Gastroesophageal sphincter (tissue), 4 donors: ENCODE results near the gene NPRL2. TPM values are rescaled to one million over a fixed set of nuclear protein-coding genes. Genes with fewer than 3 reads are reported as not detected.
A peak's percentile ranks its signal among the peaks of the same experiment; 100 is the strongest.

Source experiments
- ATAC-seq: fragments of 150-250 bp; one replicate; pipeline ENCODE4 v1.9.1; 2016; ENCODE audit warnings: mild to moderate bottlenecking, moderate library complexity
- H3K27ac ChIP-seq, 4 donors: fragments of 200-600 bp; sonication (generic) in 3 of 4; 1 replicate in 3 of 4; 2 replicates in 1 of 4; pipeline ENCODE4 v1.5.1; 2016 to 2019
- H3K27me3 ChIP-seq: fragments of 200-600 bp; sonication (generic); one replicate; pipeline ENCODE4 v1.5.1; 2019
- H3K36me3 ChIP-seq, 2 donors: fragments of 200-600 bp; sonication (generic); one replicate each; pipeline ENCODE4 v1.5.1; 2019; ENCODE audit warnings: control low read depth in 1 of 2
- H3K4me1 ChIP-seq, 3 donors: fragments of 200-600 bp; sonication (generic); 1 replicate in 2 of 3; 2 replicates in 1 of 3; pipeline ENCODE4 v1.5.1; 2016 to 2019; ENCODE audit warnings: control low read depth in 2 of 3
- H3K4me3 ChIP-seq, 2 donors: fragments of 200-600 bp; sonication (generic); one replicate each; pipeline ENCODE4 v1.5.1; 2019; ENCODE audit warnings: mild to moderate bottlenecking in 1 of 2, moderate library complexity in 1 of 2
- H3K9me3 ChIP-seq, 3 donors: fragments of 200-600 bp; sonication (generic); one replicate each; pipeline ENCODE4 v1.5.1; 2017 to 2019; ENCODE audit warnings: control low read depth in 2 of 3
- CTCF ChIP-seq, 4 experiments: fragments of 200-600 bp in 2 of 4; fragments of 450-650 bp in 2 of 4; sonication (generic) in 1 of 4; IDR thresholded peaks; one replicate each; pipeline ENCODE4 v1.5.1; 2017 to 2019; ENCODE audit warnings: antibody characterized with exemption in 4 of 4, mild to moderate bottlenecking in 2 of 4, moderate library complexity in 2 of 4
- EP300 ChIP-seq: sonication (generic); formaldehyde crosslinking; IDR thresholded peaks from one replicate; pipeline ENCODE4 v1.6.1; 2017; ENCODE audit warnings: antibody characterized with exemption, mild to moderate bottlenecking
- POLR2A ChIP-seq, 2 donors: fragments of 450-650 bp; IDR thresholded peaks; one replicate each; pipeline ENCODE4 v1.6.1; 2017; ENCODE audit warnings: antibody characterized with exemption in 2 of 2, mild to moderate bottlenecking in 2 of 2, moderate library complexity in 1 of 2
- POLR2AphosphoS5 ChIP-seq: sonication (generic); formaldehyde crosslinking; IDR thresholded peaks from one replicate; pipeline ENCODE4 v1.6.1; 2017; ENCODE audit warnings: antibody characterized with exemption
- WGBS, 2 donors: methylation state at CpG; one replicate each; pipeline ENCODE4 v1.1.5; 2018; ENCODE audit warnings: low coverage in 1 of 2; 5-methylcytosine and 5-hydroxymethylcytosine counted together
- total RNA-seq, 4 donors: library from RNA; depleted of rRNA; stranded (reverse); fragments of >200 nt; gene quantifications; one replicate each; pipeline ENCODE4 v1.1.0, GENCODE V29; 2016

NPRL2 gene
- total RNA-seq, 4 donors from 2014 or later: 14.0 to 26.6 (median 19.5) TPM

- TF ChIP-seq POLR2A (IDR thresholded peaks at IDR 0.05) (no peak), POLR2AphosphoS5 (no peak), CTCF (IDR thresholded peaks at IDR 0.05) (no peak), EP300 (no peak)
- no peaks in the 10 kb centered on the region for H3K9me3 ChIP-seq
- peaks cover 0 to 50% of the 10 kb centered on the region in 2 donors for H3K36me3 ChIP-seq
- H3K27ac ChIP-seq: peak overlapping the region in 3 of 4 donors; percentile 39 to 90 (median 51)
- H3K4me1 ChIP-seq: peaks cover 4 to 72% (median 33%) of the 10 kb centered on the region in 3 donors
- ATAC-seq: no peak
- H3K4me3 ChIP-seq: peak overlapping the region in 1 of 2 donors; percentile 75
- no peaks in the 10 kb centered on the region for H3K27me3 ChIP-seq
- 33 to 50% methylated on average over 1 to 2 of the region's 5 CpGs for WGBS, 2 donors
Measured at GRCh38 chr3:50356553-50356952, 6.0 kb upstream of the NPRL2 start.

- WGBS, 2 donors: 75% methylated on average over 2 of the region's 5 CpGs; no CpG with 5 or more reads in 1 of the 2 donors
- Histone ChIP-seq H3K27me3 (no peaks in the 10 kb centered on the region), H3K4me1 (peaks cover 4 to 78% (median 38%) of the 10 kb centered on the region in 3 donors), H3K36me3 (peaks cover 0 to 50% of the 10 kb centered on the region in 2 donors), H3K4me3 (peak overlapping the region in 1 of 2 donors; percentile 75), H3K27ac (peak overlapping the region in 3 of 4 donors; percentile 39 to 90 (median 51)), H3K9me3 (no peaks in the 10 kb centered on the region)
- no peak for TF ChIP-seq EP300
- no peak for TF ChIP-seq POLR2AphosphoS5
- no peak for TF ChIP-seq CTCF (IDR thresholded peaks at IDR 0.05)
- TF ChIP-seq POLR2A (IDR thresholded peaks at IDR 0.05): no peak
- no peak for ATAC-seq
Measured at GRCh38 chr3:50355829-50356552, 5.4 kb upstream of the NPRL2 start.

- Histone ChIP-seq H3K27me3 (no peaks in the 10 kb centered on the region), H3K9me3 (no peaks in the 10 kb centered on the region), H3K27ac (no peak overlapping the region), H3K36me3 (peaks cover 0 to 50% of the 10 kb centered on the region in 2 donors), H3K4me1 (peaks cover 4 to 85% (median 43%) of the 10 kb centered on the region in 3 donors), H3K4me3 (no peak overlapping the region)
- no peak for TF ChIP-seq POLR2A (IDR thresholded peaks at IDR 0.05)
- no peak for TF ChIP-seq EP300
- no peak for TF ChIP-seq POLR2AphosphoS5
- TF ChIP-seq CTCF (IDR thresholded peaks at IDR 0.05): no peak
- WGBS, 2 donors: 60 to 63% methylated on average over 1 to 2 of the region's 7 CpGs
- no peak for ATAC-seq
Measured at GRCh38 chr3:50354850-50355249, 4.3 kb upstream of the NPRL2 start.

GRCh38 chr3:50354186-50354764, 3.7 kb upstream of the NPRL2 start:
- ATAC-seq: no peak
- 72 to 79% methylated on average over 5 of the region's 5 CpGs for WGBS, 2 donors
- no peaks in the 10 kb centered on the region for H3K9me3 ChIP-seq
- peaks cover 4 to 88% (median 48%) of the 10 kb centered on the region in 3 donors for H3K4me1 ChIP-seq
- no peak overlapping the region for H3K27ac ChIP-seq
- H3K27me3 ChIP-seq: no peaks in the 10 kb centered on the region
- H3K4me3 ChIP-seq: no peak overlapping the region
- TF ChIP-seq POLR2A (IDR thresholded peaks at IDR 0.05) (no peak), CTCF (IDR thresholded peaks at IDR 0.05) (no peak), EP300 (no peak), POLR2AphosphoS5 (no peak)
- H3K36me3 ChIP-seq: peaks cover 0 to 51% of the 10 kb centered on the region in 2 donors
